BLaER1 (cell line): ENCODE results near the gene SPECC1.

Experiments
- H3K27ac ChIP-seq: shearing (Covaris generic); formaldehyde crosslinking; 2 replicates; pipeline ENCODE4 v1.8.1; 2022
- H3K27me3 ChIP-seq: shearing (Covaris generic); formaldehyde crosslinking; 2 replicates; pipeline ENCODE4 v1.8.1; 2022
- H3K36me3 ChIP-seq: shearing (Covaris generic); formaldehyde crosslinking; 2 replicates; pipeline ENCODE4 v1.8.1; 2022
- H3K4me1 ChIP-seq: shearing (Covaris generic); formaldehyde crosslinking; 2 replicates; pipeline ENCODE4 v1.8.1; 2022
- H3K4me2 ChIP-seq: shearing (Covaris generic); formaldehyde crosslinking; 2 replicates; pipeline ENCODE4 v1.8.1; 2022
- H3K4me3 ChIP-seq: shearing (Covaris generic); formaldehyde crosslinking; 2 replicates; pipeline ENCODE4 v1.8.1; 2022
- H3K9ac ChIP-seq: shearing (Covaris generic); formaldehyde crosslinking; 2 replicates; pipeline ENCODE4 v1.8.1; 2022
- H3K9me3 ChIP-seq: shearing (Covaris generic); formaldehyde crosslinking; 2 replicates; pipeline ENCODE4 v1.8.1; 2022
- H4K20me1 ChIP-seq: shearing (Covaris generic); formaldehyde crosslinking; 2 replicates; pipeline ENCODE4 v1.8.1; 2022
- Cebpa-rat ChIP-seq: shearing (Covaris generic); IDR thresholded peaks from 2 replicates; pipeline ENCODE4 v1.8.1; 2022

The SPECC1 gene

GRCh38 chr17:20241855-20242254, 232.7 kb downstream of the SPECC1 start:
- Histone ChIP-seq H3K4me1 (peaks cover 7% of the 10 kb centered on the region; the same call in 1 of the 2 replicates), H3K4me2 (no peak overlapping the region), H3K27ac (no peak overlapping the region), H3K9me3 (no peaks in the 10 kb centered on the region), H4K20me1 (no peaks in the 10 kb centered on the region), H3K9ac (no peak overlapping the region), H3K36me3 (peaks cover 7% of the 10 kb centered on the region; the same call in 1 of the 2 replicates), H3K4me3 (no peak overlapping the region), H3K27me3 (no peaks in the 10 kb centered on the region)
- TF ChIP-seq Cebpa-rat, result no peak

DNA sequence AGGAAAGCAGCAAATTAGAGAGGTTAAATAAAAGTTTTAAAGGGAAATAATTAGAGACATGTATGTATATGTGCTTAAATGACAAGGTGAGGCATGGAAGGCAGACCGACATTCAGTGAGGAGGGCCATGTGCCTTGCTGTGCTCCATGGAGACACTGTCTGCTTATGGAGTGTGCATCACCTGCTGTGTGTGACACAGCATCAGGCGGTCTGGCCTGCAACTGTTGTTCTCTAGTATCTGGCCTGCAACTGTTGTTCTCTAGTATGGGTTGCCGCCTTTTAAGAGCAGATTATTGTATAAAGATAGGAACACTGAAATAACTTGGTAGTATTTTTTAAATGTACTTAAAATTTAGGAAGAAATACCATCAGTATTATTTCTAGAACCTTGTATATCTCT, 233.1 kb downstream of the SPECC1 start:
- Histone ChIP-seq H3K36me3 (peaks cover 7% of the 10 kb centered on the region; the same call in 1 of the 2 replicates), H3K27me3 (no peaks in the 10 kb centered on the region), H3K9ac (no peak overlapping the region), H3K4me1 (peaks cover 7% of the 10 kb centered on the region; the same call in 1 of the 2 replicates), H4K20me1 (no peaks in the 10 kb centered on the region), H3K4me2 (no peak overlapping the region), H3K4me3 (no peak overlapping the region), H3K9me3 (no peaks in the 10 kb centered on the region), H3K27ac (no peak overlapping the region)
- TF ChIP-seq Cebpa-rat, result no peak

- Histone ChIP-seq H3K27ac (no peak overlapping the region), H3K9ac (no peak overlapping the region), H3K4me1 (peaks cover 7% of the 10 kb centered on the region; the same call in 1 of the 2 replicates), H3K36me3 (peaks cover 16% of the 10 kb centered on the region), H3K9me3 (peaks cover 7% of the 10 kb centered on the region), H4K20me1 (no peaks in the 10 kb centered on the region), H3K27me3 (no peaks in the 10 kb centered on the region), H3K4me2 (no peak overlapping the region), H3K4me3 (no peak overlapping the region)
- TF ChIP-seq Cebpa-rat, result no peak
Measured at GRCh38 chr17:20243524-20243923, 234.4 kb downstream of the SPECC1 start.

DNA sequence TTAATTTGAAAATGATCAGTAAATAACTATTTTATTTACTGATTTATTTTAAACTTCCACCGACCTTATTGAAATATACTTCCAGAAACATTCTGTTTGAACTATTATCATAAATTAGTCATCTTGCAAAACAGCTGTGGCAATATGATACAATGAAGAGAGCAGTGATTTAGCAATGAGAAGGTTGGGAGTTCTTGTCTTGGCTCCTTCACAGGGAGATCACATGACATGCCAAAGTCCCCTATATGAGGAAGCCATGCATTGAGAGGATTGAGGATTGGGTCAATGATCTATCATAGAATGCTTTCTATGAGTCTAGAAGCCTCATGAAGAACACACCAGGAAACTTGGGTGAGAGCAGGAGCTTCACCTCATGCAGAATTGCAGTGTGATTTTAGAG, 235.5 kb downstream of the SPECC1 start:
- H3K27ac ChIP-seq, result no peak overlapping the region
- peaks cover 16% of the 10 kb centered on the region for H3K9me3 ChIP-seq
- H3K27me3 ChIP-seq, result no peaks in the 10 kb centered on the region
- no peak overlapping the region for H3K4me3 ChIP-seq
- no peak overlapping the region for H3K9ac ChIP-seq
- no peaks in the 10 kb centered on the region for H4K20me1 ChIP-seq
- peaks cover 7% of the 10 kb centered on the region; the same call in 1 of the 2 replicates for H3K4me1 ChIP-seq
- TF ChIP-seq Cebpa-rat, result no peak
- no peak overlapping the region for H3K4me2 ChIP-seq
- peaks cover 19% of the 10 kb centered on the region for H3K36me3 ChIP-seq

DNA sequence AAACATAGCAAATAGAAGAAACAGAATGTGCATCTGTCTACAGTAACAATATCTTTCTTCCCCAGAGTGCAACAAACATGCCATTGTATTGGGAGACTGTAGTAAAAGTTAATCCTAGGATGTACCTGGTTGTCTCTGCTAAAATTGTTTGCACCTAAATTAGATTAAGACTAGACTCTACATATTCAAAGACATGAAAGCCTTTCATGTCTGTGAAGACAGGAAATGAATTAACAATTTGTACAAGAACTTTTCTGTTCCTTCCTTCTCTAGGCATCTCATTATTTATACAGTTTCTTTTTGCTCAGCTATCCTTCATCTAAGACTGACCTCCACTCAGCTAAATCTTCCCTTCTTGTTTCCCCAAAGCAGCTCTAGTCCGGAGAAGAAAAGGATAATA, 237.5 kb downstream of the SPECC1 start:
- H3K4me2 ChIP-seq, result no peak overlapping the region
- H3K27me3 ChIP-seq, result no peaks in the 10 kb centered on the region
- H3K27ac ChIP-seq, result no peak overlapping the region
- no peak overlapping the region for H3K9ac ChIP-seq
- H3K4me1 ChIP-seq, result peaks cover 6% of the 10 kb centered on the region; the same call in 1 of the 2 replicates
- peaks cover 28% of the 10 kb centered on the region for H3K36me3 ChIP-seq
- H3K4me3 ChIP-seq, result no peak overlapping the region
- H3K9me3 ChIP-seq, result peaks cover 19% of the 10 kb centered on the region
- no peaks in the 10 kb centered on the region for H4K20me1 ChIP-seq
- TF ChIP-seq Cebpa-rat, result no peak

- peaks cover 24% of the 10 kb centered on the region for H3K36me3 ChIP-seq
- H3K4me2 ChIP-seq, result no peak overlapping the region
- peaks cover 18% of the 10 kb centered on the region for H3K9me3 ChIP-seq
- no peaks in the 10 kb centered on the region for H3K27me3 ChIP-seq
- no peak overlapping the region for H3K4me3 ChIP-seq
- H3K27ac ChIP-seq, result no peak overlapping the region
- no peaks in the 10 kb centered on the region for H3K4me1 ChIP-seq
- TF ChIP-seq Cebpa-rat, result no peak
- no peaks in the 10 kb centered on the region for H4K20me1 ChIP-seq
- H3K9ac ChIP-seq, result no peak overlapping the region
Measured at GRCh38 chr17:20253323-20253722, 244.2 kb downstream of the SPECC1 start.

GRCh38 chr17:20254541-20254940, 245.4 kb downstream of the SPECC1 start:
- peaks cover 12% of the 10 kb centered on the region for H3K9me3 ChIP-seq
- no peaks in the 10 kb centered on the region for H4K20me1 ChIP-seq
- H3K27ac ChIP-seq, result no peak overlapping the region
- H3K4me2 ChIP-seq, result no peak overlapping the region
- no peak overlapping the region for H3K4me3 ChIP-seq
- no peaks in the 10 kb centered on the region for H3K27me3 ChIP-seq
- no peak overlapping the region for H3K9ac ChIP-seq
- TF ChIP-seq Cebpa-rat, result no peak
- H3K4me1 ChIP-seq, result no peaks in the 10 kb centered on the region
- H3K36me3 ChIP-seq, result peaks cover 23% of the 10 kb centered on the region

DNA sequence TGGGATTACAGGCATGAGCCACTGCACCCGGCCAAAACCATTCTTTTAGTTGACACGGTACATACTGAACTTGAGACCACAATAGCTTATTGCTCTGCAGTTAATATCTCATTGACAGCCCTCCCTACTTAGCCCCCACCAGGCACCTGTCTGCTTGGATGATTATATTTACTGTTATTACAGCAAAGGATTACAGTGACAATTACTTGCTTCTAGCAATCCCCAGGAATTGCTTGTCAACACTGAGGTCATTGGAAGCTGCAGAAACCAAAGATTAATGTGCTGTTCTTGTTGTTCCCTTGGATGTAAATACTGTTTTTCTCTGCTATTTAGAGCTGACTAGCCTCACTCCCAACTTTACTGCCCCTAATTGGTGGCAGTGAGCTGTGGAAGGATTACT, 247.0 kb downstream of the SPECC1 start:
- no peak overlapping the region for H3K4me2 ChIP-seq
- no peak for TF ChIP-seq Cebpa-rat
- H3K9me3 ChIP-seq, result peaks cover 7% of the 10 kb centered on the region; the same call in 1 of the 2 replicates
- peaks cover 27% of the 10 kb centered on the region for H3K36me3 ChIP-seq
- no peak overlapping the region for H3K9ac ChIP-seq
- no peak overlapping the region for H3K4me3 ChIP-seq
- no peaks in the 10 kb centered on the region for H4K20me1 ChIP-seq
- H3K27ac ChIP-seq, result no peak overlapping the region
- H3K27me3 ChIP-seq, result no peaks in the 10 kb centered on the region
- no peaks in the 10 kb centered on the region for H3K4me1 ChIP-seq

- Histone ChIP-seq H3K4me2 (no peak overlapping the region), H3K4me3 (no peak overlapping the region), H4K20me1 (no peaks in the 10 kb centered on the region), H3K27ac (no peak overlapping the region), H3K4me1 (no peaks in the 10 kb centered on the region), H3K36me3 (peaks cover 29% of the 10 kb centered on the region), H3K27me3 (no peaks in the 10 kb centered on the region), H3K9me3 (peaks cover 7% of the 10 kb centered on the region; the same call in 1 of the 2 replicates), H3K9ac (no peak overlapping the region)
- no peak for TF ChIP-seq Cebpa-rat
Measured at GRCh38 chr17:20257008-20257407, 247.8 kb downstream of the SPECC1 start.

DNA sequence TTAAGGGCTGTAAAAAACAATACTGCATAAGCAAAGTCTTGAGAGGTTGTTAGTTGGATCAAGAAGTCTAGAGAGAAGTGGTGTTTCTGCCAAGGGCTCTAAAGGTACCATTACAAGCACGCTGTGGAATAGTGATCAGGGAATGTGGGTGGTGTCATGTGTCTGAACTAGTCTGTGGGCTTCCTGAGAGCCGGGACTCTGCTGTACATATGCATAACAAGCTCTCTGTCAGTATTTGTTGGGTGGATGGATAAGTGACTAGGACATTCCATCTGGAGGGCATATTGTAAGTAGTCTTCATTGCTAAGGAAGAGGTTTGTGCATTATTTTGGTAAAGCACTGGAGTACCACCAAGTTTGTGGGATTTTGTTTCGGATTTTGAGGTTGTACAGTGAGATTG, 248.6 kb downstream of the SPECC1 start:
- H3K4me3 ChIP-seq, result no peak overlapping the region
- H3K9ac ChIP-seq, result no peak overlapping the region
- no peak overlapping the region for H3K4me2 ChIP-seq
- H3K36me3 ChIP-seq, result peaks cover 29% of the 10 kb centered on the region
- no peaks in the 10 kb centered on the region for H3K4me1 ChIP-seq
- H4K20me1 ChIP-seq, result no peaks in the 10 kb centered on the region
- no peaks in the 10 kb centered on the region for H3K27me3 ChIP-seq
- no peak for TF ChIP-seq Cebpa-rat
- no peak overlapping the region for H3K27ac ChIP-seq
- H3K9me3 ChIP-seq, result peaks cover 7% of the 10 kb centered on the region; the same call in 1 of the 2 replicates

DNA sequence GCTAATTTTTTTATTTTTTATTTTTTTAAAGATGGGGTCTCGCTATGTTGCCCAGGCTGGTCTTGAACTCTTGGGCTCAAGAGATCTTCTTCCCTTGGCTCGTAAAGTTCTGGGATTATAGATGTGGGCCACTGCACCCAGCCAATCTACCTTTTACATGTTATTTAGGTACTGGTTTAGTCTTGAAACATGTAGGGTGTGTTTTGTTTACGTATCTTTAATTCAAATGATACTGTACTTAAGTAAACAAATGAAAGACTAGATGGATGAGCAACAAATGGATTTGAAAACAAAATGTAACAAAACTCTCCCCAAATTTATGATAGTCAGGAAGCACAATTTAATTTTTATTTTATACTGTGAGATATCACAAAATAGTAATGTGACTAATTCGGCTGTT, 250.5 kb downstream of the SPECC1 start:
- Histone ChIP-seq H3K4me1 (no peaks in the 10 kb centered on the region), H4K20me1 (no peaks in the 10 kb centered on the region), H3K4me3 (no peak overlapping the region), H3K36me3 (peaks cover 29% of the 10 kb centered on the region), H3K27ac (no peak overlapping the region), H3K9me3 (peaks cover 7% of the 10 kb centered on the region; the same call in 1 of the 2 replicates), H3K27me3 (no peaks in the 10 kb centered on the region), H3K4me2 (no peak overlapping the region), H3K9ac (no peak overlapping the region)
- no peak for TF ChIP-seq Cebpa-rat
